Upper lobe of right lung (tissue), 1 donor: ENCODE data around the gene SERPINA9. TPM values are rescaled to one million over a fixed set of nuclear protein-coding genes. Genes with fewer than 3 reads are reported as not detected.

ENCODE experiments used
- ATAC-seq: fragments of 200-7000 bp; cut with Tn5 transposase; one replicate; pipeline ENCODE4 v1.9.1; 2020; ENCODE audit warnings: mild to moderate bottlenecking, moderate library complexity
- DNase-seq: peaks from one replicate; pipeline ENCODE4 v3.0.0-alpha.2; 2020
- H3K27ac ChIP-seq: fragments of 200-600 bp; one replicate; pipeline ENCODE4 v1.8.0; 2022
- H3K27me3 ChIP-seq: fragments of 200-600 bp; one replicate; pipeline ENCODE4 v1.8.0; 2022; ENCODE audit warnings: mild to moderate bottlenecking
- H3K36me3 ChIP-seq: fragments of 200-600 bp; one replicate; pipeline ENCODE4 v1.8.0; 2022
- H3K4me1 ChIP-seq: fragments of 200-600 bp; one replicate; pipeline ENCODE4 v1.8.0; 2022
- H3K4me3 ChIP-seq: fragments of 200-600 bp; one replicate; pipeline ENCODE4 v1.8.0; 2022; ENCODE audit warnings: mild to moderate bottlenecking
- H3K9me3 ChIP-seq: fragments of 200-600 bp; one replicate; pipeline ENCODE4 v1.8.0; 2022
- intact Hi-C: fragments of 100-400 bp; cut with DNase I; formaldehyde crosslinking; loops from one replicate; pipeline ENCODE4 v1.11.0; 2022
- total RNA-seq: library from RNA; stranded (reverse); fragmentation: NEBNext Ultra II Directional; extraction: Animal tissue kit (Norgen Biotek cat#: 25700); gene quantifications from one replicate; pipeline ENCODE4 v1.2.1, GENCODE V29; 2021
- TF ChIP-seq, protein P1 (sequence below): fragments of 200-600 bp; IDR thresholded peaks from one replicate; pipeline ENCODE4 v1.8.0; 2022; ENCODE audit warnings: antibody characterized with exemption
- donor health status: DM: no; HTN: yes; CAD: no; lungs with severe emphysema.

SERPINA9 gene
- total RNA-seq, 1 donor from 2014 or later, result not detected

DNA sequence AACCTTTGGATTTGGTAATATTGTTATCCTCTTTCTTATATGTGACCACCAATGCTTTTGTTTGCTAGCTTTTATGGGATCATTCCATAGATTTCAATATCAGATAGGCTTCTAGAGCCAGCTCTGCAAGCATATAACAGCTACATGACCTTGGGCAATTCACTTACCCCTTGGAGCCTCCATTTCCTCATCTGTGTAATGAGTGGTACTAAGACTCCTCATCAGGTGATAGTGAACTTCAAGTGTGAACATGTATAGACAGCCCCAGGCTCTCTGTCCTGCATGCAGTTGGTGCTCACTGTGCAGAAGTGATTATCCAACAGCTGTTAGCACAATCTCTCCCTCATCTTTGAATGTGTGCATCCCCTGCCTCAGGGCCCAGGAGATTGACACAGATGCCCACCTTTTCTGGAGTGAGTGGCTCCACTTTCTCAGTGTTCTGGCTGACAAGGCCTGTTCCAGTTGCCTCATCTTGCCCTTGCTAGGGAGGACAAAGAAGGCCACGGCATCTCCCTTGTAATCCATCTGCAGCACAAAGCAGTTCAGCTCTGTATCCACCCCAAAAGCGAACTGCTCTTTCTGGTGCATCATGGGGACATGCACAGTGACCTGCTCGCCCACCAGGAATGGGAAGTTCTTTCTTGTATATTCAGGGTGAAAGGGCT lies 9.2 kb downstream of the SERPINA9 start:
- H3K27ac ChIP-seq, result no peak overlapping the region
- intact Hi-C loops, result no loop called here
- no peaks in the 10 kb centered on the region for H3K36me3 ChIP-seq
- DNase-seq, result no peak
- H3K4me1 ChIP-seq, result no peaks in the 10 kb centered on the region
- no peak for ATAC-seq
- H3K9me3 ChIP-seq, result no peaks in the 10 kb centered on the region
- no peak overlapping the region for H3K4me3 ChIP-seq
- TF ChIP-seq, protein P1, sequence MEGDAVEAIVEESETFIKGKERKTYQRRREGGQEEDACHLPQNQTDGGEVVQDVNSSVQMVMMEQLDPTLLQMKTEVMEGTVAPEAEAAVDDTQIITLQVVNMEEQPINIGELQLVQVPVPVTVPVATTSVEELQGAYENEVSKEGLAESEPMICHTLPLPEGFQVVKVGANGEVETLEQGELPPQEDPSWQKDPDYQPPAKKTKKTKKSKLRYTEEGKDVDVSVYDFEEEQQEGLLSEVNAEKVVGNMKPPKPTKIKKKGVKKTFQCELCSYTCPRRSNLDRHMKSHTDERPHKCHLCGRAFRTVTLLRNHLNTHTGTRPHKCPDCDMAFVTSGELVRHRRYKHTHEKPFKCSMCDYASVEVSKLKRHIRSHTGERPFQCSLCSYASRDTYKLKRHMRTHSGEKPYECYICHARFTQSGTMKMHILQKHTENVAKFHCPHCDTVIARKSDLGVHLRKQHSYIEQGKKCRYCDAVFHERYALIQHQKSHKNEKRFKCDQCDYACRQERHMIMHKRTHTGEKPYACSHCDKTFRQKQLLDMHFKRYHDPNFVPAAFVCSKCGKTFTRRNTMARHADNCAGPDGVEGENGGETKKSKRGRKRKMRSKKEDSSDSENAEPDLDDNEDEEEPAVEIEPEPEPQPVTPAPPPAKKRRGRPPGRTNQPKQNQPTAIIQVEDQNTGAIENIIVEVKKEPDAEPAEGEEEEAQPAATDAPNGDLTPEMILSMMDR, result no peak
- H3K27me3 ChIP-seq, result no peaks in the 10 kb centered on the region

DNA sequence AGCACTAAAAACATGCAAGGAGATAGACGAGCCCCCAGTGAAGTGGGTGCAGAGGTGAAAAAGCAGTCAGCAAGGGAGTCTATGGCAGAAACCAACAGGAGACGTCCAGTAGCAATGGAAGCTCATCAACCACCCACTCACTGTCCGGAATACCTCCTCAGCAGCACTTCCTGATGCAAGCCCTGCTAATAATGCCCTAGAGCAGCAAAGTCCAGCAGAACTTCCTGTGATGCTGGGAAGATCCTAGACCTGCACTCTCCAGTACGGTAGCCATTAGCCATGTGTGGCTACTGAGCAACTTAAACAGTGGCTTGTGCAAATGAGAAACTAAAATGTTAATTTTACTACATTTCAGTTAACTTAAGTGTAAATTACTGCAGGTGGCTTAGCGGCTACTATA lies 11.0 kb downstream of the SERPINA9 start:
- no peak overlapping the region for H3K27ac ChIP-seq
- no peak for DNase-seq
- H3K36me3 ChIP-seq, result no peaks in the 10 kb centered on the region
- no peak overlapping the region for H3K4me3 ChIP-seq
- TF ChIP-seq, protein P1, result no peak
- intact Hi-C loops, result no loop called here
- ATAC-seq, result no peak
- H3K9me3 ChIP-seq, result no peaks in the 10 kb centered on the region
- no peaks in the 10 kb centered on the region for H3K4me1 ChIP-seq
- no peaks in the 10 kb centered on the region for H3K27me3 ChIP-seq

DNA sequence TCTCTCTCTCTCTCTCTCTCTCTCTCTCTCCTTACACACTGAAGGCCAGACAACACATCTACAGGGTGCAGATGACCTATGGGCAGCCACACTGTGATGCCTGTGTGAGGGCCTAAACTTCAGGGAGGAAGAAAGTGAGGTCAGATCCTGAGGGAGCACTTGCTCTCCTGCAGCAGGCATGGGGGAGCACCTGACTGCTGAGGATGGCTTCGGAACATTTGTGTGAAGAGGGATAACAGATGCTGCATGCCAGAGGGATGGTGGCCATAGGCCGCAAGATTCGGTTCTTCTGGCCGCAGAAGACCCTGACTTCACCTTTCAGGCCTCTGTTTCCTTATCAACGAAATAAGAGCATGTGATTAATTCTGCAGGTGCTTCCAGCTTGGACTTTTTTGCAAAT lies 11.7 kb downstream of the SERPINA9 start:
- Histone ChIP-seq H3K4me1 (no peaks in the 10 kb centered on the region), H3K4me3 (no peak overlapping the region), H3K9me3 (no peaks in the 10 kb centered on the region), H3K27ac (no peak overlapping the region), H3K27me3 (no peaks in the 10 kb centered on the region), H3K36me3 (no peaks in the 10 kb centered on the region)
- TF ChIP-seq, protein P1, result no peak
- intact Hi-C loops, result no loop called here
- DNase-seq, result no peak
- no peak for ATAC-seq

DNA sequence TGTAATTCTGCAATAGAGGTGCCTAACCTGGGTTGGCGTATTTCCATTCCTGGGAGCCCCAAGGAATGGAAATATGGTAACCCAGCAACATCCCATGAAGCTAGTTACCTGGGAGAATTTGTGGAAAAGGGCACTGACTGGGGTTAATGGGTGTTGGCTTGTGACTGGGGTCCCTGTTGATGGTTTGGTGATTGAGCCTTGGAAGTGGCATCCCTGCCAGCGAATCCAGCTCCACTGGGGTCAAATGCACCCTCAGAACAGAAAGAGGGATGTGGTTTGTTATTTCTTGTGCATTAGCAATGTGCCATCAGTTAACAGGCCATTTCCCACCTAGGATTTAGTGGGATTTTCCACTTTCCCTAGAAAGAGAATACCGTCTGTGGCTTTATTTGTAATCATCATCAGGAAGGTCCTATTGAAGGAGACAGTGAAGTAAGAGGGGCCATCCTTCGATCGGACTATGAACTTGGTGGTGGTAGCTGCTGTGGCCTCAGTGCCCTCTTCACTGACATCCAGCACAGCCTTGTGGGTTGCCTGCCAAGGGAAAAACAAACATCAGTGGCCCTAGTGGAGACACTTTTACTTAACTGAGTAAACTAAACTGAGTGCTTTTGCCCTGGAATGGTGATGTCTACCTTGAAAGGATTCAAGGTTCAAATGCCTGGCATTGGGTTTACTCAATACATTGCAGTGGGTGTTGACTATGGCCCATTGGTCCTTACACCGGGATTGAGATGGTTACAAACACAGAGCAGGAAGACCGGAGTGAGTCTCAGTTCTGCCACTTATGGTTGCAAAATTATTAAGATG lies 13.0 kb downstream of the SERPINA9 start:
- intact Hi-C loops, result no loop called here
- no peak for ATAC-seq
- Histone ChIP-seq H3K4me3 (no peak overlapping the region), H3K9me3 (no peaks in the 10 kb centered on the region), H3K4me1 (no peaks in the 10 kb centered on the region), H3K36me3 (no peaks in the 10 kb centered on the region), H3K27ac (no peak overlapping the region), H3K27me3 (no peaks in the 10 kb centered on the region)
- DNase-seq, result no peak
- TF ChIP-seq, protein P1, result no peak

DNA sequence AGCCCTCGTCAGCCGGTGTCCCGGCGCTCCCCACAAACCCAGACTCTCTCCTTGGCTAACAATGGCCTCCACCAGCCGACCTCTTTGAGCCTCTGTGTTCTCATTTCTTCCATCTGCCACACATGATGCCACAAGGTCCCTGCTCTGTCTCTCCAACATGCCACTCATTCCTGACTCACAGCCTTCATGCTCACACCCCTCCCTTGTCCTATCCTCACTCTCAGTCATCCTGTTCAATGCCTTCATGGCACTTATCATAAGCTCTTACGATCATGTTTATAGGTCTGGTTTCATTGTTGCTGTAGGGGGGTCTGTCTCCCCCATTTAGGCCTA lies 13.8 kb downstream of the SERPINA9 start:
- Histone ChIP-seq H3K4me1 (no peaks in the 10 kb centered on the region), H3K36me3 (no peaks in the 10 kb centered on the region), H3K27me3 (no peaks in the 10 kb centered on the region), H3K27ac (no peak overlapping the region), H3K9me3 (no peaks in the 10 kb centered on the region), H3K4me3 (no peak overlapping the region)
- TF ChIP-seq, protein P1, result no peak
- intact Hi-C loops, result no loop called here
- no peak for DNase-seq
- no peak for ATAC-seq
